K562 (cell line): ENCODE data around the gene STX2. TPM values are rescaled to one million over a fixed set of nuclear protein-coding genes. Genes with fewer than 3 reads are reported as not detected.
A peak's percentile ranks its signal among the peaks of the same experiment; 100 is the strongest.

Experiments
- ARID4B ChIP-seq: sonication (generic); formaldehyde crosslinking; IDR thresholded peaks from 2 replicates; pipeline ENCODE4 v1.8.0; 2022; ENCODE audit warnings: mild to moderate bottlenecking, missing genetic modification reagents
- BRD4 ChIP-seq: fragments of 200-600 bp; sonication (generic); IDR thresholded peaks from 2 replicates; pipeline ENCODE4 v1.6.1; 2017; ENCODE audit warnings: inconsistent platforms
- BRD9 ChIP-seq: fragments of 450-650 bp; IDR thresholded peaks from 2 replicates; pipeline ENCODE4 v1.6.1; 2018; ENCODE audit warnings: low read depth; ENCODE audit not compliant: partially characterized antibody
- DMBX1 ChIP-seq: fragments of 250-450 bp; sonication (Bioruptor Pico); IDR thresholded peaks from 2 replicates; pipeline ENCODE4 v1.8.0; 2022; ENCODE audit warnings: inconsistent platforms, mild to moderate bottlenecking, moderate library complexity, borderline replicate concordance
- EP300 ChIP-seq: IDR thresholded peaks from 2 replicates; pipeline ENCODE4 v1.6.1; 2012; ENCODE audit warnings: low read length, improper control_type of control experiment
- KDM5B ChIP-seq: fragments of 200-600 bp; sonication (generic); IDR thresholded peaks from 2 replicates; pipeline ENCODE4 v1.6.1; 2012; ENCODE audit warnings: low read depth, mild to moderate bottlenecking, moderate library complexity, low read length, control low read depth, inconsistent platforms; ENCODE audit not compliant: insufficient replicate concordance
- NUFIP1 ChIP-seq: fragments of 450-650 bp; IDR thresholded peaks from 2 replicates; pipeline ENCODE4 v1.6.1; 2018; ENCODE audit not compliant: partially characterized antibody
- PRPF4 ChIP-seq: fragments of 200-400 bp; formaldehyde crosslinking; IDR thresholded peaks from one replicate; pipeline ENCODE4 v1.6.1; 2017; ENCODE audit warnings: low read length, low read depth, mild to moderate bottlenecking; ENCODE audit not compliant: insufficient read depth, poor library complexity, severe bottlenecking
- RFX5 ChIP-seq: IDR thresholded peaks from 2 replicates; pipeline ENCODE4 v1.6.1; 2011; ENCODE audit warnings: low read depth, mild to moderate bottlenecking, improper control_type of control experiment, low read length
- SAFB ChIP-seq: fragments of 200-400 bp; formaldehyde crosslinking; IDR thresholded peaks from 2 replicates; pipeline ENCODE4 v1.6.1; 2017; ENCODE audit warnings: low read depth, low read length, borderline replicate concordance
- SP1 ChIP-seq: sonication (generic); formaldehyde crosslinking; IDR thresholded peaks from 2 replicates; pipeline ENCODE4 v1.8.1; 2022; ENCODE audit warnings: mild to moderate bottlenecking, missing genetic modification reagents
- USF2 ChIP-seq: sonication (generic); formaldehyde crosslinking; IDR thresholded peaks from 2 replicates; pipeline ENCODE4 v1.5.0; 2020; ENCODE audit warnings: missing genetic modification reagents
- ZEB2 ChIP-seq: fragments of 450-650 bp; IDR thresholded peaks from 2 replicates; pipeline ENCODE4 v1.6.1; 2016
- ZFP36 ChIP-seq: fragments of 150-350 bp; IDR thresholded peaks from 2 replicates; pipeline ENCODE4 v1.6.1; 2018; ENCODE audit warnings: low read length, low read depth; ENCODE audit not compliant: partially characterized antibody
- ZNF24 ChIP-seq: fragments of 450-650 bp; IDR thresholded peaks from 2 replicates; pipeline ENCODE4 v1.6.1; 2016
- polyA plus RNA-seq, 8 experiments: library from polyadenylated mRNA; depleted of rRNA in 4 of 8; stranded (reverse) in 5 of 8; unstranded in 3 of 8; fragments of >200 nt; fragmentation: Nextera tagmentation in 2 of 8; fragmentation: Illumina TruSeq in 1 of 8; extraction: Ambion mirVana in 2 of 8; extraction: Trizol in 1 of 8; gene quantifications; 2 replicates each; pipeline versions ENCODE4 v1.2.1 to v1.2.3, GENCODE V29; 2011 to 2014; ENCODE audit warnings: inconsistent platforms in 1 of 8, missing spikeins in 1 of 8
- total RNA-seq, 7 experiments: library from RNA; depleted of rRNA in 6 of 7; stranded (reverse); fragments of >200 nt in 6 of 7; fragmentation: Illumina TruSeq in 2 of 7; extraction: Trizol in 2 of 7; gene quantifications; 2 replicates each; pipeline versions ENCODE4 v1.2.1 to v1.2.3, GENCODE V29; 2011 to 2021; ENCODE audit warnings: low replicate concordance in 1 of 7
- TF ChIP-seq, protein P1 (sequence below): fragments of 250-450 bp; sonication (Bioruptor Pico); IDR thresholded peaks from 2 replicates; pipeline ENCODE4 v1.4.0; 2020; ENCODE audit warnings: borderline replicate concordance
- TF ChIP-seq, protein P2 (sequence below): fragments of 450-650 bp; formaldehyde crosslinking; IDR thresholded peaks from 2 replicates; pipeline ENCODE4 v1.4.0; 2020; ENCODE audit warnings: mild to moderate bottlenecking, moderate library complexity

Gene STX2
- total and polyA plus RNA-seq, 9 of the 15 experiments (the other 6 are each of a cell fraction or from before 2014, with no cell fraction given) = 22.2 to 54.6 (median 30.8) TPM

DNA sequence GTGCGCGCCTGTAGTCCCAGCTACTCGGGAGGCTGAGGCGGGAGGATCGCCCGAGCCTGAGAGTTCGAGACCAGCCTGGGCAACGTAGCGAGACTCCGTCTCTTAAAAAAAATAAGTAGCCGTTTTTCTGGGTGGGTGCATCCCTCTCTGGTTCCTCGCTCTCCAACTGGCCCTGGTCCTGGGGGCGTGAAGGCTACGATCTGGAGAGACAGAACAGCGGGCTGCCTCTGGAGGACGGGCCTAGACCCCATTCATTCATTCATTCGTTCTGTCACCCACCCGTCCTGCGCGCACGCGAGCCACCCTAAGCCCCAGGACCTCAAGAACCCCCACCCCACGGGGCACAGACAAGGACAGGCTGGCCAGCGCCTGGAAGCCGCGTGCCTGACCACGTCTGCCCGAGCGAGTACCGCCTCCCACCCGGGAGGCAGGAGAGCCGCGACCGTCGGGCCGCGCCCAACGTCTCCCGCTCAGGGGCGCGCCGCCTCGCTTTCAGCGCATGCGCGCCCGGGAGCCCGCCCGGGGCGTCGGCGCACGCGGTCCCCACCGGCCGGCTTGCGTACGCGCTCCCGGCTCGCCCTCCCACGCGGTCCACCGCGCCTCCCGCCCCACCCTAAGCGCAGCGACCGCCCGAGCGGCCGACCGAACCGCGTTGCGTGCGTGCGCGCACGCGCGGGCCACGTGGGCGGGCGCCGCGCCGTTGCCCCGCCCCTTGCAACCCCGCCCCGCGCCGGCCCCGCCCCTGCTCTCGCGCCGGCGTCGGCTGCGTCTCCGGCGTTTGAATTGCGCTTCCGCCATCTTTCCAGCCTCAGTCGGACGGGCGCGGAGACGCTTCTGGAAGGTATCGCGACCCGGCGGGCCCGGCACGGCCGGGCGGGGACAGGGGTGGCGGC is 32.5 kb upstream of the STX2 start, which contains the start of gene RAN (continued):
- TF ChIP-seq RFX5 (no peak), DMBX1 (CRISPR knock-in tag) (0 out of 2 replicates have a peak, but pooled peaks have one; percentile 30), PRPF4 (peak; percentile 15), ZEB2 (no peak), ZNF24 (peak; percentile 97), USF2 (peak; percentile 49), SP1 (CRISPR knock-in tag) (no peak), BRD4 (no peak; the same call in none of the 2 replicates), NUFIP1 (no peak), ZFP36 (no peak), ARID4B (peak; percentile 26; the same call in 1 of the 2 replicates), SAFB (no peak), BRD9 (peak; percentile 9), EP300 (peak; percentile 32; the same call in 1 of the 2 replicates), KDM5B (peak; percentile 83)
- TF ChIP-seq, protein P1, sequence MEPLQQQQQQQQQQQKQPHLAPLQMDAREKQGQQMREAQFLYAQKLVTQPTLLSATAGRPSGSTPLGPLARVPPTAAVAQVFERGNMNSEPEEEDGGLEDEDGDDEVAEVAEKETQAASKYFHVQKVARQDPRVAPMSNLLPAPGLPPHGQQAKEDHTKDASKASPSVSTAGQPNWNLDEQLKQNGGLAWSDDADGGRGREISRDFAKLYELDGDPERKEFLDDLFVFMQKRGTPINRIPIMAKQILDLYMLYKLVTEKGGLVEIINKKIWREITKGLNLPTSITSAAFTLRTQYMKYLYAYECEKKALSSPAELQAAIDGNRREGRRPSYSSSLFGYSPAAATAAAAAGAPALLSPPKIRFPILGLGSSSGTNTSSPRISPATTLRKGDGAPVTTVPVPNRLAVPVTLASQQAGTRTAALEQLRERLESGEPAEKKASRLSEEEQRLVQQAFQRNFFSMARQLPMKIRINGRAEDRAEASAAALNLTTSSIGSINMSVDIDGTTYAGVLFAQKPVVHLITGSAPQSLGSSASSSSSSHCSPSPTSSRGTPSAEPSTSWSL = peak; percentile 75; the same call in 1 of the 2 replicates
- TF ChIP-seq, protein P2, sequence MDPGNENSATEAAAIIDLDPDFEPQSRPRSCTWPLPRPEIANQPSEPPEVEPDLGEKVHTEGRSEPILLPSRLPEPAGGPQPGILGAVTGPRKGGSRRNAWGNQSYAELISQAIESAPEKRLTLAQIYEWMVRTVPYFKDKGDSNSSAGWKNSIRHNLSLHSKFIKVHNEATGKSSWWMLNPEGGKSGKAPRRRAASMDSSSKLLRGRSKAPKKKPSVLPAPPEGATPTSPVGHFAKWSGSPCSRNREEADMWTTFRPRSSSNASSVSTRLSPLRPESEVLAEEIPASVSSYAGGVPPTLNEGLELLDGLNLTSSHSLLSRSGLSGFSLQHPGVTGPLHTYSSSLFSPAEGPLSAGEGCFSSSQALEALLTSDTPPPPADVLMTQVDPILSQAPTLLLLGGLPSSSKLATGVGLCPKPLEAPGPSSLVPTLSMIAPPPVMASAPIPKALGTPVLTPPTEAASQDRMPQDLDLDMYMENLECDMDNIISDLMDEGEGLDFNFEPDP (CRISPR knock-in tag) = no peak
